ENCODE results near the gene USP47.
A peak's percentile ranks its signal among the peaks of the same experiment; 100 is the strongest.

USP47 gene

GRCh38 chr11:11923828-11924227 lies 82.1 kb downstream of the USP47 start:
- no peak overlapping the region for H2AFZ ChIP-seq
- TF ChIP-seq CTCF (IDR thresholded peaks at IDR 0.05) = no peak

GRCh38 chr11:11929920-11930319 lies 88.1 kb downstream of the USP47 start:
- Histone ChIP-seq H3K9me3 (ENCODE audit: control insufficient read depth, low read length) (no peaks in the 10 kb centered on the region), H3K36me3 (ENCODE audit: control insufficient read depth, insufficient read depth, low read length) (no peaks in the 10 kb centered on the region), H3K79me2 (no peaks in the 10 kb centered on the region), H3K27ac (no peak overlapping the region), H3K4me2 (ENCODE audit: low read length) (no peak overlapping the region), H3K27me3 (ENCODE audit: control insufficient read depth, insufficient read depth, low read length) (no peaks in the 10 kb centered on the region), H3K4me1 (no peaks in the 10 kb centered on the region), H3K9ac (no peak overlapping the region), H3K4me3 (ENCODE audit: low read depth, low read length) (no peak overlapping the region), H2AFZ (no peak overlapping the region)
- TF ChIP-seq CTCF (IDR thresholded peaks at IDR 0.05) = no peak

More at GRCh38 chr11:11923828-11924227, 82.1 kb downstream of the USP47 start:
- Histone ChIP-seq H3K27ac (no peak overlapping the region), H3K79me2 (no peaks in the 10 kb centered on the region), H3K4me2 (ENCODE audit: low read length) (no peak overlapping the region), H3K36me3 (ENCODE audit: control insufficient read depth, insufficient read depth, low read length) (no peaks in the 10 kb centered on the region), H3K9me3 (ENCODE audit: control insufficient read depth, low read length) (no peaks in the 10 kb centered on the region), H3K9ac (no peak overlapping the region), H3K4me3 (ENCODE audit: low read depth, low read length) (no peak overlapping the region), H3K27me3 (ENCODE audit: control insufficient read depth, insufficient read depth, low read length) (no peaks in the 10 kb centered on the region), H3K4me1 (no peaks in the 10 kb centered on the region)

GRCh38 chr11:11931461-11932055 lies 89.8 kb downstream of the USP47 start:
- no peak overlapping the region for H2AFZ ChIP-seq
- TF ChIP-seq CTCF (IDR thresholded peaks at IDR 0.05) = peak; percentile 44
- no peaks in the 10 kb centered on the region for H3K27me3 ChIP-seq (ENCODE audit: control insufficient read depth, insufficient read depth, low read length)
- no peak overlapping the region for H3K4me3 ChIP-seq (ENCODE audit: low read depth, low read length)
- H3K4me1 ChIP-seq = no peaks in the 10 kb centered on the region
- no peaks in the 10 kb centered on the region for H3K36me3 ChIP-seq (ENCODE audit: control insufficient read depth, insufficient read depth, low read length)
- no peak overlapping the region for H3K9ac ChIP-seq
- no peaks in the 10 kb centered on the region for H3K9me3 ChIP-seq (ENCODE audit: control insufficient read depth, low read length)
- no peak overlapping the region for H3K27ac ChIP-seq
- H3K79me2 ChIP-seq = no peaks in the 10 kb centered on the region
- H3K4me2 ChIP-seq (ENCODE audit: low read length) = no peak overlapping the region

GRCh38 chr11:11935536-11935935 lies 93.8 kb downstream of the USP47 start:
- no peaks in the 10 kb centered on the region for H3K9me3 ChIP-seq (ENCODE audit: control insufficient read depth, low read length)
- no peaks in the 10 kb centered on the region for H3K79me2 ChIP-seq
- H2AFZ ChIP-seq = no peak overlapping the region
- H3K27ac ChIP-seq = no peak overlapping the region
- H3K27me3 ChIP-seq (ENCODE audit: control insufficient read depth, insufficient read depth, low read length) = no peaks in the 10 kb centered on the region
- no peak overlapping the region for H3K4me2 ChIP-seq (ENCODE audit: low read length)
- H3K9ac ChIP-seq = no peak overlapping the region
- TF ChIP-seq CTCF (IDR thresholded peaks at IDR 0.05) = no peak
- H3K36me3 ChIP-seq (ENCODE audit: control insufficient read depth, insufficient read depth, low read length) = no peaks in the 10 kb centered on the region
- no peak overlapping the region for H3K4me3 ChIP-seq (ENCODE audit: low read depth, low read length)
- no peaks in the 10 kb centered on the region for H3K4me1 ChIP-seq

- H2AFZ ChIP-seq = no peak overlapping the region
- no peak for TF ChIP-seq CTCF (IDR thresholded peaks at IDR 0.05)
- H3K27ac ChIP-seq = no peak overlapping the region
- no peaks in the 10 kb centered on the region for H3K9me3 ChIP-seq (ENCODE audit: control insufficient read depth, low read length)
- H3K9ac ChIP-seq = no peak overlapping the region
- H3K4me1 ChIP-seq = no peaks in the 10 kb centered on the region
- no peak overlapping the region for H3K4me2 ChIP-seq (ENCODE audit: low read length)
- no peaks in the 10 kb centered on the region for H3K36me3 ChIP-seq (ENCODE audit: control insufficient read depth, insufficient read depth, low read length)
- H3K27me3 ChIP-seq (ENCODE audit: control insufficient read depth, insufficient read depth, low read length) = no peaks in the 10 kb centered on the region
- no peaks in the 10 kb centered on the region for H3K79me2 ChIP-seq
- no peak overlapping the region for H3K4me3 ChIP-seq (ENCODE audit: low read depth, low read length)
These were observed 95.7 kb downstream of the USP47 start for GRCh38 chr11:11937433-11937832.

Measured in parathyroid adenoma (tissue), 2 donors.